DND-41 (cell line): ENCODE measurements around the gene SPRR2A.

ENCODE experiments used
- CTCF ChIP-seq: IDR thresholded peaks from 2 replicates; pipeline ENCODE4 v1.5.1; 2012; ENCODE audit warnings: borderline replicate concordance, low read length, moderate library complexity, mild to moderate bottlenecking; ENCODE audit not compliant: poor library complexity, severe bottlenecking; ENCODE audit errors: extremely low read depth
- EZH2 ChIP-seq: IDR thresholded peaks from 3 replicates; pipeline ENCODE4 v1.6.1; 2012; ENCODE audit warnings: borderline replicate concordance, low read depth, mild to moderate bottlenecking, moderate library complexity, low read length, inconsistent platforms; ENCODE audit not compliant: severe bottlenecking

GRCh38 chr1:153099461-153100045 is 42.2 kb upstream of the SPRR2A start:
- TF ChIP-seq CTCF (no peak), EZH2 (no peak)
